ENCODE data around the gene PVALB.

DNA sequence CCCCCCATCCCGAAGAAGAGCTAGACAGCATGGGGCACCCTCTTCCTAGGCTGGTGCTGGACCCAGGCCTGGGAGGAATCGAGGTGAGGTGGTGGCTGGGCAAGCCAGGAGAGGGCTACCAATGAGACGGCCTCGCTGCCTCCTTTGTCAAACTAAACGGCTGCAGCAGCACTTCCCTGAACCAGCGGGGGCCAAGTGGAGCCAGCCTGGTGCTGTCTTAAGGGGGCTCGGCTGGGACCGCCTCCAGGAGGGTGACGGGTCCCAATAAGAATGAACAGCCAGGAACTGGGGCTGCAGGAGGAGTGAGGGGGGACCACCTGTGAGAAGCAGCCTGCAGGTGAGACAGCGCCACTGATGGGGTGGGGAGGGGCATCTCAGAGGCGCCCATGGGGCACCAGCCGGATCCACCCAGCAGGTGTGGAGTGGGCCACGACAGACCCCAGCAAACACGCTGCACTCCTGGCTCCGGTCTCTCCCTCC lies 58.0 kb downstream of the PVALB start:
- TF ChIP-seq CTCF (IDR thresholded peaks at IDR 0.05 in 2 of 3, conservative IDR thresholded peaks at IDR 0.05 in 1 of 3; ENCODE audit: borderline replicate concordance in 1 of 3, insufficient read depth in 1 of 3, low read depth in 2 of 3, low read length in 2 of 3): no peak
- no peak for TF ChIP-seq TCF7L2 (IDR thresholded peaks at IDR 0.05; ENCODE audit: borderline replicate concordance, extremely low read depth, insufficient read depth, insufficient read length)
- TF ChIP-seq ZFX (IDR thresholded peaks at IDR 0.05): no peak
- TF ChIP-seq EGR1 (IDR thresholded peaks at IDR 0.05; ENCODE audit: low read depth): no peak
- no peak for TF ChIP-seq POLR2AphosphoS5 (IDR thresholded peaks at IDR 0.05; ENCODE audit: low read depth, low read length)
- TF ChIP-seq MAX (IDR thresholded peaks at IDR 0.05): no peak
- TF ChIP-seq YY1 (IDR thresholded peaks at IDR 0.05; ENCODE audit: extremely low read depth, insufficient replicate concordance, low read depth, low read length): no peak
- no peak for TF ChIP-seq POLR2A (IDR thresholded peaks at IDR 0.05; ENCODE audit: borderline replicate concordance, extremely low read depth, insufficient read depth, insufficient read length)
- TF ChIP-seq, protein P1, sequence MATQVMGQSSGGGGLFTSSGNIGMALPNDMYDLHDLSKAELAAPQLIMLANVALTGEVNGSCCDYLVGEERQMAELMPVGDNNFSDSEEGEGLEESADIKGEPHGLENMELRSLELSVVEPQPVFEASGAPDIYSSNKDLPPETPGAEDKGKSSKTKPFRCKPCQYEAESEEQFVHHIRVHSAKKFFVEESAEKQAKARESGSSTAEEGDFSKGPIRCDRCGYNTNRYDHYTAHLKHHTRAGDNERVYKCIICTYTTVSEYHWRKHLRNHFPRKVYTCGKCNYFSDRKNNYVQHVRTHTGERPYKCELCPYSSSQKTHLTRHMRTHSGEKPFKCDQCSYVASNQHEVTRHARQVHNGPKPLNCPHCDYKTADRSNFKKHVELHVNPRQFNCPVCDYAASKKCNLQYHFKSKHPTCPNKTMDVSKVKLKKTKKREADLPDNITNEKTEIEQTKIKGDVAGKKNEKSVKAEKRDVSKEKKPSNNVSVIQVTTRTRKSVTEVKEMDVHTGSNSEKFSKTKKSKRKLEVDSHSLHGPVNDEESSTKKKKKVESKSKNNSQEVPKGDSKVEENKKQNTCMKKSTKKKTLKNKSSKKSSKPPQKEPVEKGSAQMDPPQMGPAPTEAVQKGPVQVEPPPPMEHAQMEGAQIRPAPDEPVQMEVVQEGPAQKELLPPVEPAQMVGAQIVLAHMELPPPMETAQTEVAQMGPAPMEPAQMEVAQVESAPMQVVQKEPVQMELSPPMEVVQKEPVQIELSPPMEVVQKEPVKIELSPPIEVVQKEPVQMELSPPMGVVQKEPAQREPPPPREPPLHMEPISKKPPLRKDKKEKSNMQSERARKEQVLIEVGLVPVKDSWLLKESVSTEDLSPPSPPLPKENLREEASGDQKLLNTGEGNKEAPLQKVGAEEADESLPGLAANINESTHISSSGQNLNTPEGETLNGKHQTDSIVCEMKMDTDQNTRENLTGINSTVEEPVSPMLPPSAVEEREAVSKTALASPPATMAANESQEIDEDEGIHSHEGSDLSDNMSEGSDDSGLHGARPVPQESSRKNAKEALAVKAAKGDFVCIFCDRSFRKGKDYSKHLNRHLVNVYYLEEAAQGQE (IDR thresholded peaks at IDR 0.05; ENCODE audit: low read depth): no peak
- TF ChIP-seq, protein P2, sequence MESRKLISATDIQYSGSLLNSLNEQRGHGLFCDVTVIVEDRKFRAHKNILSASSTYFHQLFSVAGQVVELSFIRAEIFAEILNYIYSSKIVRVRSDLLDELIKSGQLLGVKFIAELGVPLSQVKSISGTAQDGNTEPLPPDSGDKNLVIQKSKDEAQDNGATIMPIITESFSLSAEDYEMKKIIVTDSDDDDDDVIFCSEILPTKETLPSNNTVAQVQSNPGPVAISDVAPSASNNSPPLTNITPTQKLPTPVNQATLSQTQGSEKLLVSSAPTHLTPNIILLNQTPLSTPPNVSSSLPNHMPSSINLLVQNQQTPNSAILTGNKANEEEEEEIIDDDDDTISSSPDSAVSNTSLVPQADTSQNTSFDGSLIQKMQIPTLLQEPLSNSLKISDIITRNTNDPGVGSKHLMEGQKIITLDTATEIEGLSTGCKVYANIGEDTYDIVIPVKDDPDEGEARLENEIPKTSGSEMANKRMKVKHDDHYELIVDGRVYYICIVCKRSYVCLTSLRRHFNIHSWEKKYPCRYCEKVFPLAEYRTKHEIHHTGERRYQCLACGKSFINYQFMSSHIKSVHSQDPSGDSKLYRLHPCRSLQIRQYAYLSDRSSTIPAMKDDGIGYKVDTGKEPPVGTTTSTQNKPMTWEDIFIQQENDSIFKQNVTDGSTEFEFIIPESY (IDR thresholded peaks at IDR 0.05; ENCODE audit: extremely low read depth, insufficient replicate concordance, low read length): no peak
- TF ChIP-seq SRF (IDR thresholded peaks at IDR 0.05; ENCODE audit: low read depth): no peak
- TF ChIP-seq SIN3A (IDR thresholded peaks at IDR 0.05; ENCODE audit: low read depth): no peak

All from HCT116 (cell line).